ENCODE measurements around the gene HRH3. TPM values are rescaled to one million over a fixed set of nuclear protein-coding genes. Genes with fewer than 3 reads are reported as not detected.

HRH3 gene
- total RNA-seq, 1 experiment from 2014 or later, result not detected

DNA sequence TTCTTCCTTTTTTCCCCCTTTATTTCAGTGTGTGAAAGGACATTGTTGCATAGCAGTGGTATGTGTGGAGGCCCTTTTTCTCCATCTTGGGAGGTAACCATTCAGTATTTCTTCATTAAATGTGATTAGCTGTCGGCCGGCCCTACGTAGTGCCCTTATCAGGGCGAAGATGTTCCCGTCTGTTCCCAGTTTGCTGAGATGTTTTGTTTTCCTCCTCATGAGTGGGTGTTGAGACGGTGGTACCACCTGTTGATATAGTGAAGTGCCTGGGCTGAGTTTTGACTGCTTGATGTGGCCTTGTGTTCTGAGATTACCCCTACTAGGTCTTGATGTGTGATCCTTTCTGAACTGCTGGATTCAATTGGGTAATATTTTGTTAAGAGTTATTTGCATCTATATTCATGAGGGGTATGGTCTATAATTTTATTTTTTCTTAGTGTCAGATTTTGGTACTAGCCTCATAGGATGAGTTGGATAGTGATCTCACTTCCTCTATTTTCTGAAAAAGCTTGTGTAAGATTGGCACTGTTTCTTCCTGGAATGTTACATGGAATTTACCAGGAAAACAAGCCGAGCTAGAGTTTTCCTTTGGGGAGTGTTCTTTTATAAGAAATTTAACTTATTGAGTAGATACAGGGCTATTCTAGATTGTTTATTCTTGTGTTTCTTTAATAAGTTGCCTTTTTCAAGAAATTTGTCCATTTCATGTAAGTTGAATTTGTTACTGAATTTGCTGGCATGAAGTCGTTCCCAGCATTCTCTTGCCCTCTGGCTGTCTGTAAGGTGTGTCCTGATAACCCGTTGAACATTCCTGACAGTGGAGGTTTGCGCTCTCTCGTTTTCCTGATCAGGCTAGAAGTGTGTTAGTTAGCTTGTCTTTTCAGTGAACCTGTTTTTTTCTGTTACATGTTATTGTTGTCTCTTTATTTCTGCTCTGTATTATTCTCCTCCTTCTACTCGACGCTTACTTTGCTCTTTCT is 32.9 kb downstream of the HRH3 start:
- Histone ChIP-seq H3K36me3 (peaks cover 25% of the 10 kb centered on the region), H3K27me3 (replicated peaks) (no peaks in the 10 kb centered on the region), H3K27ac (no peak overlapping the region), H3K4me1 (replicated peaks) (peaks cover 6% of the 10 kb centered on the region), H3K4me3 (no peak overlapping the region), H3K9me3 (replicated peaks) (no peaks in the 10 kb centered on the region)
- no peak for DNase-seq (ENCODE audit: low read depth in 1 of 2, low spot score in 2 of 2)

DNA sequence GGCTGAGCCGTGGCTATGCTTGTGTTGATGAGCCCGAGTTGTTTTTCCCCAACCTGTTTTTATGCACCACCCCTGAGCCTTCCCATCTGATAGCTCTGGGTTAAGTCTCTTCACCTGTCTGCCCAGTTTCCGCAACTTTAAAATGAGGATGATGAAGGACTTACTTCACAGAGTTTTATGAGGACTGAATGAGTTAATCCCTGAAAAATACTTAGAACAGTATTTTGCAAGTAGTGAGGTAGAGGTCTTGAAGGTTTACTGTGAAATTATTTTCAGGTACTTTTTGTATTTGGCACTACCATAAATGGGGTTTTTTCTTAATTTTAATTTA is 34.0 kb downstream of the HRH3 start:
- DNase-seq (ENCODE audit: low read depth in 1 of 2, low spot score in 2 of 2), result no peak
- no peaks in the 10 kb centered on the region for H3K9me3 ChIP-seq (replicated peaks)

DNA sequence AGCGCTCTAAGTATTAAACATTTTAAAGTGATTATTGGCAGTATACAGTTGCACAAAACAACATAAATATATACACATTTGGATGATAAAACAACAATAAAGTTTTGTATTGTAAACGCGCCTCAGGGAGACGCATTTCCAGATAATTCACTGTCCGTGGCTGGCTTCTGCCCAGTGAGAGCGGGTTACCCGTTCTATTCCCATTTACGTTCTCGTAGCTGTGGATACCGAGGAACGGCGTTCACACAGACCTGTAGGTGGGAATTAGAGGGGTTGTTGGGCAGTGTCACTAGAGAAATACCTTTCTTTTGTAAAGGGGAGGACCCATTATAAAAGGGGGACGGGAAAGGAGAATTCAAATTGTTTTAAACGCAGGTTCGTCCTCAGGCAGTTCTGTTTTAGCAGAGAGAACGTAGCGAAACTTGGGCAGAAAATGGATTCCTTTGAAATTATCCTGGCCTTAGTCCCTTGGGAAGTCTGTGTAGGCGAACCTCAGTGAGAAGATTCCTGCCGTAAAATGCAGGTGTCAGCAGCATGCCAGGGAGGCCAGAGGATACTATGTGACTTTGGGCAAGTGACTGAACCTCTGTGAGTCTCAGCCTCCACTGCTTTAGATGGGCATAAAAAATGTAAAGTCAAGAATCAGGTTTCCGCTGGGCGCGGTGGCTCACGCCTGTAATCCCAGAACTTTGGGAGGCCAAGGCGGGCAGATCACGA is 36.5 kb downstream of the HRH3 start:
- Histone ChIP-seq H3K4me1 (replicated peaks) (peaks cover 12% of the 10 kb centered on the region), H3K27me3 (replicated peaks) (no peaks in the 10 kb centered on the region), H3K4me3 (peak overlapping the region; percentile 91), H3K36me3 (peaks cover 20% of the 10 kb centered on the region), H3K9me3 (replicated peaks) (no peaks in the 10 kb centered on the region), H3K27ac (peak overlapping the region; percentile 86)
- DNase-seq (ENCODE audit: low read depth in 1 of 2, low spot score in 2 of 2), result peak in 1 of 2 experiments; percentile 23

More for the DNA sequence above, 34.0 kb downstream of the HRH3 start:
- Histone ChIP-seq H3K36me3 (peaks cover 26% of the 10 kb centered on the region), H3K4me3 (no peak overlapping the region), H3K4me1 (replicated peaks) (peaks cover 12% of the 10 kb centered on the region), H3K27ac (no peak overlapping the region), H3K27me3 (replicated peaks) (no peaks in the 10 kb centered on the region)

DNA sequence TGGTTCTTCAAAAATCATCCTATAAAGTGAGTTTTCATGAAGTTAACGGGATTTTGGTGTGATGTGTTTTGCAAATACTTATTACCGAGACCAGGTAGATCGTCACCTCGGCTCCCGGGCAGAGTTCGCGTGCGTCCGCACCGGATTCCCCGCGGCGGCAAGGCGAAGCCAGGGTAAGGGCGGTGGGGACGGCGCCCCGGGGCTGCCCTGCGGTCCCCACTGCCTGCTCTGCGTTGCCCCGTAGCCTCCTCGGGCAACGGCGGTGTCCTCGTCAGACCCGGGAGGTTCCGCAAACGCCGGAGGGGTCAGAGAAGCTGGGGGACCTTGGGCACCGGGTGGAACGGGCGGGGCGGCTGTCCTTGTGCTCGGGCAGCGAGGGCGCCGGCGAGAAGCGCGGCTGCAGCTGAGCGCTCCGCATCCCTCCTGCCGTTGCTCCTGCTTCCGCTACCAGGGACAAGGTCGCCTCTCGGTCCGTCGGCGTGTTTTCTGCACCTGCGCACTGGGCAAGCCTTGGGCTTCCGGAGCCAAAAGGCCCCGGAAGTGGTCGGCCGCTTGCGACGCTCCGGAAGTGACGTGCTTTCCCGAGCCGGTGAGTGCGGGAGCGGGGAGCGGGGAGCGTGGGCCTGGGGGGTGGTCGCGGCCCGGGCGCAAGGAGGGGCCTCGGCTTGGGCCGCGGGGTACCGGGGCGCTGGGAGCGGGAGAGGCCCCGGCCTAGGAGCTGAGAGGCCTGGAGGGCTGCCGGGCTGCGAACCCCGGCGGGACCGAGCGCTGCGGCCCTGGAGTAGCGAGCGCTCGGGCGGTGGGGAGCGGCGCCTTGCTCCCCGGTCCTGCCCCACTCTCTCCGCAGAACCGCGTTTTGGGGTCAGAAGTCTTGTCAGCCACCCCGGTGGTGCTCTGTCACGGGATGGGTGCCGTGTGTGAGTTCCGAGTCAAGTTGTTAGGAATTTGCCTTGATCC is 37.3 kb downstream of the HRH3 start, which contains the start of gene MTG2:
Gene MTG2 (plus strand): TSS at position 560 of the 957 bp plus-strand sequence. CDS start 10,393 bp downstream, outside the sequence.
- H3K4me3 ChIP-seq, result peak within 1 kb of the TSS; percentile 91
- peak within 1 kb of the TSS; percentile 86 for H3K27ac ChIP-seq

DNA sequence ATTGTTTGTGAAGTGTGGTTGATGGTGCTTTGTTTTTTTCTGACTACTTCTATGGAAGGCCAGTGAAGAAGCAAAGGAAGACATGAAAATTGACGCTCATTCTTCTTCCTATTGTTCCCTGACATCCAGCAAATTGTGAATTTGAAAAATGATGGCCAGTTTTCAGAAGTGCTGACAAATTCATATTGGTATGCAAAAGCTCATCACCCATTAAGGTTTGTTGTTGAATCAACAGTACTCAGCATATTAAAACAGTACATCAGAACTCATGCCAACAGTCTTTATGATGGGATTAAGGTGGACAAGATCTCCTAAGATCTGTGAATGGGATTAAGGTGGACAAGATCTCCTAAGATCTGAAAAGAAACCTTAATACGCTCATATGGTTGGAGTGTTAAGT is 38.3 kb downstream of the HRH3 start:
- Histone ChIP-seq H3K27me3 (replicated peaks) (no peaks in the 10 kb centered on the region), H3K4me1 (replicated peaks) (peaks cover 12% of the 10 kb centered on the region), H3K4me3 (peak overlapping the region; percentile 91; the same call in 1 of the 2 replicates), H3K9me3 (replicated peaks) (no peaks in the 10 kb centered on the region), H3K27ac (no peak overlapping the region), H3K36me3 (peaks cover 20% of the 10 kb centered on the region)
- no peak for DNase-seq (ENCODE audit: low read depth in 1 of 2, low spot score in 2 of 2)

More for the DNA sequence above, 37.3 kb downstream of the HRH3 start, which contains the start of gene MTG2:
- H3K4me1 ChIP-seq (replicated peaks), result peaks cover 12% of the 10 kb centered on the region
- no peaks in the 10 kb centered on the region for H3K9me3 ChIP-seq (replicated peaks)
- peaks cover 20% of the 10 kb centered on the region for H3K36me3 ChIP-seq
- no peaks in the 10 kb centered on the region for H3K27me3 ChIP-seq (replicated peaks)
- DNase-seq (ENCODE audit: low read depth in 1 of 2, low spot score in 2 of 2), result peak; percentile 84 to 96

DNA sequence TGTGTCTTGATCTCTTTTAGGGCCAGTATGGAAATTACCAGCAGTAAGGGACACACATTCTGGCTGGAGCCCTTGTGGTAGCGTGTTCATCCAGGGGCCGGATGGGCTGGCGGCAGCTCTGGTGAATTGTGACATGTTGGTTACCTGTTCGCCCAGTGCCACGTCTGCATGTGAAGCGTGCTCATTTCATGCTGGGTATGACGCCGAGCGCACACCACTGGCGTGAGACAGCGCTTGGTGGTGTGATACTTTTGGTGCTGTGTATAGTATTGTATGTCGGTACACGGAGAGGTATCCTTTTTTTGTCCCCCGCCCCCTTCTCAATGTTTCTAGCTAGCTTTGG is 40.9 kb downstream of the HRH3 start:
- no peak for DNase-seq (ENCODE audit: low read depth in 1 of 2, low spot score in 2 of 2)
- Histone ChIP-seq H3K27me3 (replicated peaks) (no peaks in the 10 kb centered on the region), H3K36me3 (peaks cover 27% of the 10 kb centered on the region), H3K27ac (no peak overlapping the region), H3K9me3 (replicated peaks) (no peaks in the 10 kb centered on the region), H3K4me1 (replicated peaks) (peaks cover 12% of the 10 kb centered on the region), H3K4me3 (no peak overlapping the region)

DNA sequence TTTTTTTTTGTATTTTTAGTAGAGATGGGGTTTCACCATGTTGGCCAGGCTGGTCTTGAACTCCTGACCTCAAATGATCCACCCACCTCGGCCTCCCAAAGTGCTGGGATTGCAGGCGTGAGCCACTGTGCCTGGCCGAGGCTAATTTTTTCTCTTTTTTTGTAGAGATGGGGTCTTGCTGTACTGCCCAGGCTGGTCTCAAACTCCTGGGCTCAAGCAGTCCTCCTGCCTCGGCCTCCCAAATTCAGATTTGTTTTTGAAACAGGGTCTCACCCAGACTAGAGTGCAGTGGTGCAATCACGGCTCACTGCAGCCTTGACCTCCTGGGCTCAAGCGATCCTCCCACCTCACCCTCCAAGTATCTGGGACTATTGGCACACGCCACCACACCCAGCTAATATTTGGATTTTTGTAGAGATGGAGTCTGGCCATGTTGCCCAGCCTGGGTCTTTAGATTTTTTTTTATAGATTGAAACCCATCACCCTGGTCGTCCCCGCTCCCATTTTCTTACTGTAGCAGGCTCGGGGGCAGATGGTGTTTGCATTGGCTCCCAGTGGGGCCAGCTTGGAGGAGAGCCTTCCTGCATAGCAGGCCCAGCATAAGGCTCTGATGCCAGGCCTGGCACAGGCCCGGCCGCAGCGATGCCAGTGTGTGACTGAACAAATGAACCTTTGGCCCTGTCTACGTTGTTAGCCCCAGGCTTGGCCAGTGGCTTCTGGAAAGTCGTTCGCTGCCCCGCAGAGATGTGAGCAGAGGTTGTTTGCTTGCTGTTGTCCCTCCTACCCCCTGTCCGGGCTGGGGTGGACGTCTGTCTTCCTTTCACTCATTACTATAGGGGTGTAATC is 41.5 kb downstream of the HRH3 start:
- H3K27me3 ChIP-seq (replicated peaks), result no peaks in the 10 kb centered on the region
- H3K36me3 ChIP-seq, result peaks cover 28% of the 10 kb centered on the region
- peaks cover 6% of the 10 kb centered on the region for H3K4me1 ChIP-seq (replicated peaks)
- H3K27ac ChIP-seq, result no peak overlapping the region
- H3K4me3 ChIP-seq, result no peak overlapping the region
- no peaks in the 10 kb centered on the region for H3K9me3 ChIP-seq (replicated peaks)
- no peak for DNase-seq (ENCODE audit: low read depth in 1 of 2, low spot score in 2 of 2)

DNA sequence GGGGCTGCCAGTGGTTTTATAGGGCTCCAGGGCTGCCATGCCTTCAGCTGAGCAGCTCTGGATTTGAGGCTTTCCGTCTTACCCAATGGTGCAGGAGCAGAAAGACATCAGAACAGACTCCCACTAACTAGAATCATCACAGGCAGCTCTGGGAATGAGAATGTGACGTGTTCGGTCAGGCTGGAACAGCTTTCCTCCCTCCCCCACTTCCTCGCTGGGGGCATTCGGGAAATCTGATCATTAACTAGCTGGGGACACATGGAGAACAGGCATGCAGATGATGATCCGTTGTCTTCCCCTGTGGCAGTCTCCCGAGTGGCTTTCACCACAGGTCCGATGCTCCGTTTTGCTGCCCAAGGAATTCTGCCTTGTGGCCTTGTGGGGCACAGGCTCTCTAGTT is 42.8 kb downstream of the HRH3 start:
- no peak for DNase-seq (ENCODE audit: low read depth in 1 of 2, low spot score in 2 of 2)
- Histone ChIP-seq H3K27ac (no peak overlapping the region), H3K4me3 (no peak overlapping the region), H3K27me3 (replicated peaks) (no peaks in the 10 kb centered on the region), H3K36me3 (peaks cover 25% of the 10 kb centered on the region), H3K4me1 (replicated peaks) (peaks cover 6% of the 10 kb centered on the region), H3K9me3 (replicated peaks) (no peaks in the 10 kb centered on the region)

DNA sequence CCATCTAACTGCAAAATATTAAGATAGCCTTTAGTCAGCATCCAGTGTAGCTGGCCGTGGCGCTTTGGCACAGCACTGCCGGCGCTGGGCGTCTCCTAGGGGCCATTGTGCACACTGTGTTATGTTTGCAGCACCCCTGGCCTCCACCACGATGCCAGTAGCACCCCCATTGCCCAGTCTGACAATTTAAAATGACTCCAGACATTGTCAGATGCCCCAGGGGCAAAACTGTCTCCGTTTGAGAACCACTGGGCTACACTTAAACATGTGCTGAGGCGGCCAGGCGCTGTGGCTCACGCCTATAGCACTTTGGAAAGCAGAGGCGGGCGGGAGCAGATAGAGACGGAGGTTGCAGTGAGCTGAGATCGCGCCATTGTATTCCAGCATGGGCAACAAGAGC is 43.2 kb downstream of the HRH3 start:
- DNase-seq (ENCODE audit: low read depth in 1 of 2, low spot score in 2 of 2), result no peak
- H3K4me1 ChIP-seq (replicated peaks), result peaks cover 2% of the 10 kb centered on the region
- peaks cover 25% of the 10 kb centered on the region for H3K36me3 ChIP-seq
- H3K27me3 ChIP-seq (replicated peaks), result no peaks in the 10 kb centered on the region
- H3K4me3 ChIP-seq, result no peak overlapping the region
- no peak overlapping the region for H3K27ac ChIP-seq
- H3K9me3 ChIP-seq (replicated peaks), result no peaks in the 10 kb centered on the region

DNA sequence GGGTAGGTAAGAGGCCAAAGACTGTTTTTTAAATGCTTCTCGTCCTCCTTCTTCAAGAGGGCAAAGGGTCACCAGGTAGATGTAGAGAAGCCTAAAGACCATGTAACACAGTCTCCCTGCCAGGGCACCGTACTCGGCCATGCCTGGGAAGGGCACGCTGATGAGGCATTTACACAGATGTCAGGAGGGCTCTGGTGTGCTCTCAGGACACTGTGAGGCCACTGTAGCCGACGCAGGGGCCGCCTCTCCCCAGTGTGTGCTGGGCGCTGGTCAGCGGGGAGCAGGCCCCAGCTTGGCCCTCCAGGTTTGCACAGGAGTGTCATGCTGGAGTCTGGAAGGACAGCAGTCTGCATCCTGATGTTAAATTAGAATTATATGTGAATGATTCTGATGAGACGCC is 44.4 kb downstream of the HRH3 start:
- Histone ChIP-seq H3K36me3 (peaks cover 21% of the 10 kb centered on the region), H3K4me3 (no peak overlapping the region), H3K4me1 (replicated peaks) (no peaks in the 10 kb centered on the region), H3K9me3 (replicated peaks) (no peaks in the 10 kb centered on the region), H3K27ac (no peak overlapping the region), H3K27me3 (replicated peaks) (no peaks in the 10 kb centered on the region)
- DNase-seq (ENCODE audit: low read depth in 1 of 2, low spot score in 2 of 2), result no peak

DNA sequence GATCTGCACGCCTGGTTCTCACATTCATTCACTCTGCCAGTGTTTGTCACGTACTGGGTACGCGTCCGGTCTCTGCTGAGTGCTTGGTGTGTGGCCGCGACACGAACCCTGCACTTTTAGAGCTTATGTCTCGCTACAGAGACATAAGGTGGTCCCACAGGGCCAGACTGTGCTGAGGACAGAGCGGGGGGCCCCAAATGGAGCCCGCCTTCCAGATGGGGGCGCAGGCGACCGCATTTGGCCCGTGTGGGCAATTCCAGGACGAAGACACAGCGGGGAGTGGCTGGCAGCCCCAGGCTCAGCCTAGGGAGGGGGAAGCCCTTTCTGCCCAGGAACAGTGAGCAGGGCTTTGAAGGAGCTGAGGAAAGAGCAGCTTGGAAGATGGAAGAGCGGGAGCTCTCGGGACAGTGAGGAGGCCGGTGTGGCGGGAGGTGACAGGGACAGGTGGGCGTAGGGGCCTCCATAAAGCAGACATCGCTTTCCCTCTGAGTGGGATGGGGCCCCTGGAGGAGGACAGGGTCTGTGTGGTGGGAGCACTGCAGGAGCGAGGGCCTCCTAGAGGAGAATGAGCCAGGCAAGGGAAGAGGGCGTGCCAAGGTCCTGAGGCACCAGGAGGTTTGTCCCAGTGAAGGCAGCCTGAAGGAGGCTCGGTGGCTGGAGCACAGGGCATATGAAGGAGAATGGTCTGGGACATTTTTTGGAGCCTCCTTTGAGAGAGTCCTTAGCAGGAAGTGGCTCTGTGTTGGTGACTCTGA is 45.0 kb downstream of the HRH3 start:
- Histone ChIP-seq H3K4me1 (replicated peaks) (no peaks in the 10 kb centered on the region), H3K4me3 (no peak overlapping the region), H3K27me3 (replicated peaks) (no peaks in the 10 kb centered on the region), H3K9me3 (replicated peaks) (no peaks in the 10 kb centered on the region), H3K36me3 (peaks cover 17% of the 10 kb centered on the region), H3K27ac (no peak overlapping the region)
- no peak for DNase-seq (ENCODE audit: low read depth in 1 of 2, low spot score in 2 of 2)

Data from SJSA1 (cell line).